Liver (tissue), 9 donors: ENCODE measurements around the gene MANF. TPM values are rescaled to one million over a fixed set of nuclear protein-coding genes. Genes with fewer than 3 reads are reported as not detected.

Source experiments
- DNase-seq: peaks from one replicate; pipeline ENCODE4 v3.0.0-alpha.2; 2017; ENCODE audit warnings: low spot score
- H3K27ac ChIP-seq, 2 donors: one replicate each; pipeline ENCODE4 v1.7.0; 2013; ENCODE audit warnings: inconsistent platforms in 2 of 2, low read length in 2 of 2, control low read depth in 1 of 2, low read depth in 1 of 2, mild to moderate bottlenecking in 1 of 2
- H3K27me3 ChIP-seq, 4 donors: one replicate each; pipeline versions ENCODE4 v1.6.1 to v1.7.0; 2013; ENCODE audit warnings: low read length in 3 of 4, inconsistent platforms in 1 of 4, mild to moderate bottlenecking in 1 of 4, moderate library complexity in 1 of 4; ENCODE audit not compliant: control insufficient read depth in 4 of 4, insufficient read depth in 4 of 4
- H3K36me3 ChIP-seq, 4 donors: one replicate each; pipeline versions ENCODE4 v1.6.1 to v1.7.0; 2013; ENCODE audit warnings: low read length in 3 of 4, mild to moderate bottlenecking in 3 of 4, low read depth in 1 of 4, moderate library complexity in 1 of 4; ENCODE audit not compliant: control insufficient read depth in 4 of 4, insufficient read depth in 3 of 4
- H3K4me1 ChIP-seq, 4 donors: one replicate each; pipeline versions ENCODE4 v1.6.1 to v1.7.0; 2013; ENCODE audit warnings: low read length in 3 of 4, mild to moderate bottlenecking in 3 of 4, moderate library complexity in 1 of 4; ENCODE audit not compliant: control insufficient read depth in 4 of 4, insufficient read depth in 4 of 4
- H3K4me3 ChIP-seq, 3 donors: one replicate each; pipeline versions ENCODE4 v1.6.1 to v1.7.0; 2013; ENCODE audit warnings: low read length in 3 of 3, control low read depth in 1 of 3, low read depth in 1 of 3, mild to moderate bottlenecking in 1 of 3
- H3K9ac ChIP-seq, 2 donors: one replicate each; pipeline ENCODE4 v1.7.0; 2013; ENCODE audit warnings: low read length in 2 of 2, mild to moderate bottlenecking in 2 of 2, moderate library complexity in 2 of 2, control low read depth in 1 of 2, low read depth in 1 of 2
- H3K9me3 ChIP-seq, 4 donors: one replicate each; pipeline versions ENCODE4 v1.6.1 to v1.7.0; 2013; ENCODE audit warnings: low read length in 3 of 4; ENCODE audit not compliant: control insufficient read depth in 4 of 4
- ATF3 ChIP-seq: IDR thresholded peaks from 2 replicates; pipeline ENCODE4 v1.6.1; 2016; ENCODE audit warnings: antibody characterized with exemption
- CTCF ChIP-seq: fragments of 150-350 bp; IDR thresholded peaks from 2 replicates; pipeline ENCODE4 v1.5.1; 2017; ENCODE audit warnings: improper control_type of control experiment, low read depth, low read length; ENCODE audit not compliant: missing input control
- EGR1 ChIP-seq, 2 donors: IDR thresholded peaks; 2 replicates each; pipeline ENCODE4 v1.6.1; 2016 to 2018; ENCODE audit warnings: antibody characterized with exemption in 2 of 2, low read depth in 2 of 2
- FOXA2 ChIP-seq: IDR thresholded peaks from 2 replicates; pipeline ENCODE4 v1.6.1; 2016; ENCODE audit warnings: antibody characterized with exemption
- HNF4A ChIP-seq, 2 donors: conservative IDR thresholded peaks; 2 replicates each; pipeline ENCODE4 v1.6.1; 2016; ENCODE audit warnings: antibody characterized with exemption in 2 of 2, mild to moderate bottlenecking in 2 of 2
- HNF4G ChIP-seq: IDR thresholded peaks from 2 replicates; pipeline ENCODE4 v1.6.1; 2016; ENCODE audit warnings: antibody characterized with exemption
- JUND ChIP-seq, 2 donors: IDR thresholded peaks; 2 replicates each; pipeline ENCODE4 v1.6.1; 2016; ENCODE audit warnings: antibody characterized with exemption in 2 of 2
- MAX ChIP-seq: IDR thresholded peaks from 2 replicates; pipeline ENCODE4 v1.6.1; 2016; ENCODE audit warnings: antibody characterized with exemption
- NR2F2 ChIP-seq: IDR thresholded peaks from 2 replicates; pipeline ENCODE4 v1.6.1; 2016; ENCODE audit warnings: antibody characterized with exemption
- RAD21 ChIP-seq, 2 donors: IDR thresholded peaks; 2 replicates each; pipeline ENCODE4 v1.6.1; 2016; ENCODE audit warnings: antibody characterized with exemption in 2 of 2, mild to moderate bottlenecking in 2 of 2
- REST ChIP-seq: IDR thresholded peaks from 2 replicates; pipeline ENCODE4 v1.6.1; 2016; ENCODE audit warnings: antibody characterized with exemption, mild to moderate bottlenecking
- SP1 ChIP-seq: IDR thresholded peaks from 2 replicates; pipeline ENCODE4 v1.6.1; 2018; ENCODE audit warnings: antibody characterized with exemption, mild to moderate bottlenecking
- YY1 ChIP-seq: IDR thresholded peaks from 2 replicates; pipeline ENCODE4 v1.6.1; 2016; ENCODE audit warnings: antibody characterized with exemption, mild to moderate bottlenecking
- ZBTB33 ChIP-seq: IDR thresholded peaks from 2 replicates; pipeline ENCODE4 v1.6.1; 2016; ENCODE audit warnings: antibody characterized with exemption
- WGBS: extraction: QIAGEN DNeasy Blood & Tissue Kit; methylation state at CpG from one replicate; pipeline ENCODE4 v1.1.7; 2013; 5-methylcytosine and 5-hydroxymethylcytosine counted together
- polyA plus RNA-seq, 2 donors: library from polyadenylated mRNA; stranded (reverse) in 1 of 2; unstranded in 1 of 2; fragments of 200-250 nt in 1 of 2; fragments of >200 nt in 1 of 2; fragmentation: Nextera tagmentation in 1 of 2; extraction: Ambion mirVana in 1 of 2; gene quantifications; one replicate each; pipeline versions ENCODE4 v1.2.1 to v1.2.3, GENCODE V29; 2013 to 2015
- total RNA-seq, 2 donors: library from RNA; depleted of rRNA; stranded (reverse); fragments of >200 nt; gene quantifications; one replicate each; pipeline ENCODE4 v1.2.3, GENCODE V29; 2014
- donor health status: healthy.
- donor health status: healthy.
- donor health status: healthy.
- donor health status: healthy.
- donor health status: healthy.

Gene MANF
- total and polyA plus RNA-seq, 4 donors, result 28.9 to 116 (median 75.6) TPM

- no peaks in the 10 kb centered on the region for H3K36me3 ChIP-seq
- no peak for DNase-seq
- H3K27ac ChIP-seq, result no peak overlapping the region
- H3K4me3 ChIP-seq, result no peak overlapping the region
- H3K9me3 ChIP-seq, result no peaks in the 10 kb centered on the region
- no peaks in the 10 kb centered on the region for H3K4me1 ChIP-seq
- no peak overlapping the region for H3K9ac ChIP-seq
- TF ChIP-seq CTCF (no peak), ZBTB33 (no peak), MAX (no peak), REST (no peak)
- 54% methylated on average over 1 of the region's 1 CpG for WGBS
- peaks cover 0 to 2% (median 0%) of the 10 kb centered on the region in 4 donors for H3K27me3 ChIP-seq
These were observed 48.8 kb upstream of the MANF start for GRCh38 chr3:51336261-51336660.

- no peaks in the 10 kb centered on the region for H3K36me3 ChIP-seq
- no peak overlapping the region for H3K9ac ChIP-seq
- no peak for DNase-seq
- no peaks in the 10 kb centered on the region for H3K9me3 ChIP-seq
- H3K4me1 ChIP-seq, result no peaks in the 10 kb centered on the region
- no peak overlapping the region for H3K4me3 ChIP-seq
- H3K27me3 ChIP-seq, result peaks cover 0 to 2% (median 0%) of the 10 kb centered on the region in 4 donors
- no peak overlapping the region for H3K27ac ChIP-seq
- WGBS, result 85% methylated on average over 1 of the region's 1 CpG
- TF ChIP-seq ZBTB33 (no peak), EGR1 (IDR thresholded peaks at IDR 0.05; ENCODE audit: low read depth in 2 of 2) (no peak), MAX (no peak), JUND (IDR thresholded peaks at IDR 0.05) (no peak), NR2F2 (no peak), HNF4G (no peak), ATF3 (no peak), HNF4A (conservative IDR thresholded peaks at IDR 0.05) (no peak), YY1 (no peak), CTCF (no peak), SP1 (no peak), REST (no peak), FOXA2 (no peak), RAD21 (IDR thresholded peaks at IDR 0.05) (no peak)
These were observed 47.4 kb upstream of the MANF start for GRCh38 chr3:51337666-51338065.
